Testis (tissue), 3 donors: ENCODE data around the gene MEGF11. TPM values are rescaled to one million over a fixed set of nuclear protein-coding genes. Genes with fewer than 3 reads are reported as not detected.

ENCODE experiments used
- DNase-seq: peaks from one replicate; pipeline ENCODE4 v3.0.0-alpha.2; 2019
- H3K27ac ChIP-seq, 2 donors: fragments of 200-600 bp; sonication (generic); one replicate each; pipeline ENCODE4 v1.5.1; 2019
- H3K27me3 ChIP-seq: fragments of 200-600 bp; sonication (generic); one replicate; pipeline ENCODE4 v1.5.1; 2019
- H3K36me3 ChIP-seq: fragments of 200-600 bp; sonication (generic); one replicate; pipeline ENCODE4 v1.5.1; 2017; ENCODE audit warnings: low read depth; ENCODE audit errors: missing control alignments
- H3K4me1 ChIP-seq: fragments of 200-600 bp; sonication (generic); one replicate; pipeline ENCODE4 v1.5.1; 2019
- H3K4me3 ChIP-seq, 2 donors: fragments of 200-600 bp; sonication (generic); one replicate each; pipeline ENCODE4 v1.5.1; 2017 to 2019
- H3K9me3 ChIP-seq: fragments of 200-600 bp; sonication (generic); one replicate; pipeline ENCODE4 v1.5.1; 2017
- CTCF ChIP-seq, 3 experiments: fragments of 450-650 bp in 2 of 3; fragments of 200-600 bp in 1 of 3; sonication (generic) in 1 of 3; IDR thresholded peaks; one replicate each; pipeline ENCODE4 v1.5.1; 2016 to 2019; ENCODE audit warnings: antibody characterized with exemption in 3 of 3, mild to moderate bottlenecking in 2 of 3, moderate library complexity in 1 of 3
- POLR2A ChIP-seq: fragments of 450-650 bp; IDR thresholded peaks from one replicate; pipeline ENCODE4 v1.6.1; 2017; ENCODE audit warnings: antibody characterized with exemption, mild to moderate bottlenecking, moderate library complexity
- WGBS, 2 donors: methylation state at CpG; one replicate each; pipeline ENCODE4 v1.1.5; 2018; 5-methylcytosine and 5-hydroxymethylcytosine counted together
- intact Hi-C: fragments of 100-400 bp; cut with DNase I; formaldehyde crosslinking; loops from one replicate; pipeline ENCODE4 v1.15.1; 2023; ENCODE audit warnings: low total_unique reads
- polyA plus RNA-seq: library from polyadenylated mRNA; stranded (reverse); fragments of 350-450 nt; fragmentation: Illumina TruSeq; extraction: RNeasy Lipid Tissue Mini Kit (QIAGEN cat#74804); gene quantifications from one replicate; pipeline ENCODE4 v1.2.3, GENCODE V29; 2014; ENCODE audit warnings: low read depth, low replicate concordance; ENCODE audit not compliant: insufficient read depth
- total RNA-seq, 2 donors: library from RNA; depleted of rRNA; stranded (reverse); fragments of >200 nt; gene quantifications; one replicate each; pipeline ENCODE4 v1.2.3, GENCODE V29; 2016

MEGF11 gene
- total and polyA plus RNA-seq, 3 donors from 2014 or later: 4.5 to 18.7 (median 8.6) TPM

- Histone ChIP-seq H3K27ac (no peak overlapping the region), H3K36me3 (no peaks in the 10 kb centered on the region), H3K4me3 (no peak overlapping the region), H3K9me3 (no peaks in the 10 kb centered on the region), H3K4me1 (no peaks in the 10 kb centered on the region), H3K27me3 (no peaks in the 10 kb centered on the region)
- intact Hi-C loops: no loop called here
- WGBS, 2 donors: 78 to 81% methylated on average over 7 to 10 of the region's 10 CpGs
- no peak for DNase-seq
- TF ChIP-seq CTCF (IDR thresholded peaks at IDR 0.05) (no peak), POLR2A (no peak)
Measured at GRCh38 chr15:66017792-66018487, 235.6 kb downstream of the MEGF11 start.

GRCh38 chr15:66017000-66017399, 236.6 kb downstream of the MEGF11 start:
- no peaks in the 10 kb centered on the region for H3K27me3 ChIP-seq
- DNase-seq: no peak
- no peaks in the 10 kb centered on the region for H3K9me3 ChIP-seq
- TF ChIP-seq CTCF (IDR thresholded peaks at IDR 0.05) (no peak), POLR2A (no peak)
- intact Hi-C loops: no loop called here
- no peak overlapping the region for H3K4me3 ChIP-seq
- no peak overlapping the region for H3K27ac ChIP-seq
- no peaks in the 10 kb centered on the region for H3K4me1 ChIP-seq
- WGBS, 2 donors: 78 to 82% methylated on average over 7 of the region's 7 CpGs
- H3K36me3 ChIP-seq: no peaks in the 10 kb centered on the region

GRCh38 chr15:66016199-66016598, 237.4 kb downstream of the MEGF11 start:
- WGBS, 2 donors: 55 to 64% methylated on average over 5 of the region's 5 CpGs
- no peaks in the 10 kb centered on the region for H3K9me3 ChIP-seq
- TF ChIP-seq CTCF (IDR thresholded peaks at IDR 0.05) (no peak), POLR2A (no peak)
- no peak overlapping the region for H3K4me3 ChIP-seq
- no peak overlapping the region for H3K27ac ChIP-seq
- DNase-seq: no peak
- intact Hi-C loops: no loop called here
- H3K27me3 ChIP-seq: no peaks in the 10 kb centered on the region
- H3K36me3 ChIP-seq: no peaks in the 10 kb centered on the region
- H3K4me1 ChIP-seq: no peaks in the 10 kb centered on the region

- H3K9me3 ChIP-seq: no peaks in the 10 kb centered on the region
- intact Hi-C loops: no loop called here
- H3K27me3 ChIP-seq: no peaks in the 10 kb centered on the region
- WGBS, 2 donors: 86 to 87% methylated on average over 8 of the region's 8 CpGs
- H3K4me1 ChIP-seq: no peaks in the 10 kb centered on the region
- no peak overlapping the region for H3K27ac ChIP-seq
- H3K4me3 ChIP-seq: no peak overlapping the region
- TF ChIP-seq CTCF (IDR thresholded peaks at IDR 0.05): no peak
- TF ChIP-seq POLR2A: no peak
- H3K36me3 ChIP-seq: no peaks in the 10 kb centered on the region
- no peak for DNase-seq
Measured at GRCh38 chr15:66014635-66015182, 238.8 kb downstream of the MEGF11 start.

GRCh38 chr15:66014022-66014421, 239.5 kb downstream of the MEGF11 start:
- Histone ChIP-seq H3K4me1 (no peaks in the 10 kb centered on the region), H3K27me3 (no peaks in the 10 kb centered on the region), H3K4me3 (no peak overlapping the region), H3K27ac (no peak overlapping the region), H3K36me3 (no peaks in the 10 kb centered on the region), H3K9me3 (no peaks in the 10 kb centered on the region)
- no peak for DNase-seq
- TF ChIP-seq CTCF (IDR thresholded peaks at IDR 0.05) (no peak), POLR2A (no peak)
- WGBS, 2 donors: 80 to 90% methylated on average over 5 of the region's 5 CpGs
- intact Hi-C loops: no loop called here
